PC-3 (cell line): Measurements from ENCODE around the gene RNF8.

Experiments used
- CTCF ChIP-seq: fragments of 300-600 bp; sonication (generic); conservative IDR thresholded peaks from 2 replicates; pipeline ENCODE4 v1.5.1; 2017; ENCODE audit warnings: antibody characterized with exemption, low read depth, mild to moderate bottlenecking, low read length
- EZH2 ChIP-seq: fragments of 300-600 bp; sonication (generic); IDR thresholded peaks from one replicate; pipeline ENCODE4 v1.6.1; 2017; ENCODE audit warnings: antibody characterized with exemption, mild to moderate bottlenecking, low read length; ENCODE audit not compliant: unreplicated experiment

- TF ChIP-seq EZH2 = no peak
- TF ChIP-seq CTCF = no peak
Measured at GRCh38 chr6:37372116-37372515, 18.3 kb downstream of the RNF8 start.
